Stimulated activated CD8-positive, alpha-beta memory T cell treated with anti-CD3 and anti-CD28 coated beads, Interleukin-4, amount 100 ng/mL, for 24 hours (primary cell): ENCODE results near the gene STK16.
"Not testable (repeated sequence)": the region's sequence is repeated elsewhere in the genome, so short reads cannot be mapped to it uniquely, and the experiment has no call there.

ENCODE experiments used
- DNase-seq: peaks from one replicate; pipeline ENCODE4 v3.0.0-alpha.2; 2020; ENCODE audit warnings: low read depth

The STK16 gene

DNA sequence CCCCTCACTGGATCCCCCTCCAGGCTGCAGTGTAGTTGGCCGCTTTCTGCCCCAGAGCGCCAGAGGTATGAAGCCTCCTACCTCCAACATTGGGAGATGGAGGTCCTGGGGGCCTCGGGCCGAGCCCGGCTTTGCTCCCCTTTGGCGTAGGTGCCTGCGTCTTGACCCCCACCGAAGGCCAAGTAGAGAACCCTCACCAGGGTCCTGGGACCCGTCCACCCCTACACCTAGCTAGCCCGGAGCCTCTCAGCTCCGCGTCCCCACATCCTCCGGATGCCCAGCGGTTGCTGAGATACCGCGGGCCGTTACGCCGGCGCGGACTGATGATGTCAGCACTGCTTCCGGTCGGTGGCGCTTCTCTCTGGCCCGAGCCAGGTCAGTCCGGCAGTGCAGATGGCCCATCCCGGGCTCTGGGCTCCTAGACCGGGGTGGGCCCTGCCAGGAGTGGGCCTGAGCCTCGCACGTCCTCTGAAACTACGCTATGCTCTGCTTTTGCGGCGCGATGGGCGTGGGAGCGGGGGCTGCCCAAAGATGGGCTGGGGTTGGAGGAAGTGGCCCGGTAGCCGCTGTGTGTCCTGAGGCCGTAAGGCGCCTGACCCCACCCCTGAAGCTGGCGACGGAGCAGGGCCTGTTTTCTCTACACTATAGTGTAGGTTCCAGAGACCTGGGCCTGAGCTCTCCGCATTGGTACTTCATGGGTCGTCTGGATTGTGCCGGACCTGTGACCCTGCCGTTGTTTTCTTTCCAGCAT, at the start of gene STK16, which contains the start of gene GLB1L:
STK16 (plus strand) TSS at position 332 of the 751 bp plus-strand sequence. CDS start 521 bp downstream, outside the sequence.
GLB1L (minus strand) TSS at position 297 of the 751 bp plus-strand sequence. CDS start 1,871 bp downstream, outside the sequence.
- DNase-seq: peak; percentile 90

DNA sequence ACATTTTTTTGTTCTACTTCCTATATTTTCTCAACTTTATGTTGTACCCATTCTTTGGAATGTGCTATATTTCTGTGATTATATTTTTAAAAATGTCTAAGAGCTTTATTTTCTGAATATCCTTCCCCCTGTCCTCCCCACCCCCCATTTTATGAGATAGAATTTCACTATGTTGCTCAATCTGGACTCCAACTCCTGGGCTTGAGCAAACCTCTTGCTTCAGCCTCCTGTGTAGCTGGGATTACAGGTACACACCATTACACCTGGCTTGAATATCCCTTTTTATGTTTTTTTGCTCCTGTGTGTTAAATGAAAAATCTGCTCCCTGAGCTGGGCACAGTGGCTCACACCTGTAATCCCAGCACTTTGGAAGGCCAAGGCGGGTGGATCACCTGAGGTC, 47.9 kb upstream of the STK16 start:
- no peak for DNase-seq

- no peak for DNase-seq
These were observed 46.3 kb upstream of the STK16 start for GRCh38 chr2:219198974-219199373.

GRCh38 chr2:219199470-219200211, 45.6 kb upstream of the STK16 start:
- DNase-seq: no peak

DNA sequence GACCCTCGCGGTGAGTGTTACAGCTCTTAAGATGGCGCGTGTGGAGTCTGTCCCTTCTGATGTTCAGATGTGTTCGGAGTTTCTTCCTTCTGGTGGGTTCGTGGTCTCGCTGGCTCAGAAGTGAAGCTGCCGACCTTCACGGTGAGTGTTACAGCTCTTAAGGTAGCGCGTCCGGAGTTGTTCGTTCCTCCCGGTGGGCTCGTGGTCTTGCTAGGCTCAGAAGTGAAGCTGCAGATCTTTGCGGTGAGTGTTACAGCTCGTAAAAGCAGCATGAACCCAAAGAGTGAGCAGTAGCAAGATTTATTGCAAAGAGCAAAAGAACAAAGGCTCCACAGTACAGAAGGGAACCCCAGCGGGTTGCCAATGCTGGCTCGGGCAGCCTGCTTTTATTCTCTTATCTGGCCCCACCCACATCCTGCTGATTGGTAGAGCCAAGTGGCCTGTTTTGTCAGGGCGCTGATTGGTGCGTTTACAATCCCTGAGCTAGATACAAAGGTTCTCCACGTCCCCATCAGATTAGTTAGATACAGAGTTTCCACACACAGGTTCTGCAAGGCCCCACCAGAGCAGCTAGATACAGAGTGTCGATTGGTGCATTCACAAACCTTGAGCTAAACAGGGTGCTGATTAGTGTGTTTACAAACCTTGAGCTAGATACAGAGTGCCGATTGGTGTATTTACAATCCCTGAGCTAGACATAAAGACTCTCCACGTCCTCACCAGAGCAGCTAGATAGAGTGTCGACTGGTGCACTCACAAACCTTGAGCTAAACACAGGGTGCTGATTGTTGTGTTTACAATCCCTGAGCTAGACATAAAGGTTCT, 44.6 kb upstream of the STK16 start:
- DNase-seq: not testable (repeated sequence)

GRCh38 chr2:219201331-219201730, 43.9 kb upstream of the STK16 start:
- not testable (repeated sequence) for DNase-seq

DNA sequence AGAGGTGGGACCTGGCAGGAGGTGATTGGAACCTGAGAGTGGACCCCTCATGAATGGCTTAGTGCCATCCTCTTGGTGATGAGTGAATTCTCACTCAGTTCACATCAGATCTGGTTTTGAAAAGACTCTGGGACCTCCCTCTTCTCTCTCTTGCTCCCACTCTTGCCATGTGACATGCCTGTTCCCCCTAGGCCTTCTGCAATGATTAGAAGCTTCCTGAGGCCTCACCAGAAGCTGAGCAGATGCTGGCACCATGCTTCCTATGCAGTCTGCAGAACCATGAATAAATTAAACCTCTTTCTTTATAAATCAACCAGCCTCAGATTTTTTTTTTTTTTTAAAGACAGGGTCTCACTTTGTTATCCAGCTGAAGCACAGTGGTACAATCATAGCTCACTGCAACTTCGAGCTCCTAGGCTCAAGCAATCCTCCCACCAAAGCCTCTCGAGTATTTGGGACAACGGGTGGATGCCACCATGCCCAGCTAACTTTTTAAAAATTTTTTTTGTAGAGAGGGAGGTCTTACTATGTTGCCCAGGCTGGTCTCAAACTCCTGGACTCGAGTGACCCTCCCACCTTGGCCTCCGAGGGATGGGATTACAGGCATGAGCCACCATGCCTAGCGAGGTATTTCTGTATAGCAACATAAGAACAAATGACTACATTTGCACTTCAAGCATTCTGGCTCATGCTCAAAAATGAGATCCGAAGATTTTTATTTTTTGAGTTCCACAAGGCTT, 40.7 kb upstream of the STK16 start:
- no peak for DNase-seq

- no peak for DNase-seq
These were observed 40.1 kb upstream of the STK16 start for GRCh38 chr2:219205165-219205538.

DNA sequence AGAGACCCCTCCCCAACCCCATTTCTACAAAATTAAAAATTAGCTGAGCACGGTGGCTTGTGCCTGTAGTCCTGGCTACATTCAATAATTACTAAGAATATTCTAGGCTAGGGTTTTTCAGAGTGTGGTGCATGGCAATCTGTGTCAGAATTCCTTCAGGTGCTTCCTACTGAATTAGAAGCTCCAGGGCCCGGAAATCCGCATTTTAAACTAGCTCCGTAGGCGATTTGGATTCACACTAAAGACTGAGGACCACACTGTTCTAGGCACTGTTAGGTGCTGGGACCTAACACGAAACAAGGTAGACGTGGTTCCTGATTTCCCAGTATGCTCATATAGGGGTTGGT, 39.3 kb upstream of the STK16 start:
- no peak for DNase-seq

- DNase-seq: peak; percentile 94
These were observed 38.7 kb upstream of the STK16 start, which contains the start of gene ZFAND2B for GRCh38 chr2:219206328-219207133. TSS of gene ZFAND2B (plus strand) at chr2:219206782. CDS start at chr2:219206988, 206 bp downstream.

- no peak for DNase-seq
These were observed 38.0 kb upstream of the STK16 start for GRCh38 chr2:219207134-219207883.

DNA sequence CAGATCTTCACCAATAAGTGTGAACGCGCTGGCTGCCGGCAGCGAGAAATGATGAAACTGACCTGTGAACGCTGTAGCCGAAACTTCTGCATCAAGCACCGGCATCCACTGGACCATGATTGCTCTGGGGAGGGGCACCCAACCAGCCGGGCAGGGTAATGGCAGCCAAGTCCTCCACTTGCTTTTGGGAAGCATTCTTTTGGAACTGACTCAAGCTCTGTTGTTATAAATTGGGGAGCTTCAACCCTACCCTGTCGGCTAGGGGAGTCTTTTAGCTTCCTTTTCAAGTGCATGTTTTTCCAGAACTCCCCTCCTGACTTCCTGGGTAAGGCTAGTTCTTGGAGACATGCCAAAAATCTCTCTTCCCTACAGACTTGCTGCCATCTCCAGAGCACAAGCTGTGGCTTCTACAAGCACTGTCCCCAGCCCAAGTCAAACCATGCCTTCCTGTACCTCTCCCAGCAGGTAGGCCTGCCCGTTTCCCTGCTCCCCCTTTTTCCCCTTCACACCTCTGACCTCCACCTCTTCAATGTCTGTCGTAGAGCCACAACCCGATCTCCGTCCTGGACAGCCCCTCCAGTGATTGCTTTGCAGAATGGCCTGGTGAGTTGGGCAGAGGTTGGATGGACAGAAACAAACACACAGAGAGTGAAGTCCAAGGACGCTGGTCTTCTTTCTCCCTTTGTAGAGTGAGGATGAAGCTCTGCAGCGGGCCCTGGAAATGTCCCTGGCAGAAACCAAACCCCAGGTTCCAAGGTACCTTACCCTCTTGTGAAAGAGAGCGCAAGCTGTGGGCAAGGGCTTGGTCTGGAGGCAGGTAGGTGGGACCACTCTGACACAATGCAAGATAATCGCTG, 37.2 kb upstream of the STK16 start:
- DNase-seq: no peak

GRCh38 chr2:219209236-219210195, 35.8 kb upstream of the STK16 start:
- no peak for DNase-seq

- no peak for DNase-seq
These were observed 34.9 kb upstream of the STK16 start for GRCh38 chr2:219210196-219210885.

- no peak for DNase-seq
These were observed 34.4 kb upstream of the STK16 start for GRCh38 chr2:219210886-219211362.

- DNase-seq: no peak
These were observed 32.3 kb upstream of the STK16 start for GRCh38 chr2:219213026-219213415.

DNA sequence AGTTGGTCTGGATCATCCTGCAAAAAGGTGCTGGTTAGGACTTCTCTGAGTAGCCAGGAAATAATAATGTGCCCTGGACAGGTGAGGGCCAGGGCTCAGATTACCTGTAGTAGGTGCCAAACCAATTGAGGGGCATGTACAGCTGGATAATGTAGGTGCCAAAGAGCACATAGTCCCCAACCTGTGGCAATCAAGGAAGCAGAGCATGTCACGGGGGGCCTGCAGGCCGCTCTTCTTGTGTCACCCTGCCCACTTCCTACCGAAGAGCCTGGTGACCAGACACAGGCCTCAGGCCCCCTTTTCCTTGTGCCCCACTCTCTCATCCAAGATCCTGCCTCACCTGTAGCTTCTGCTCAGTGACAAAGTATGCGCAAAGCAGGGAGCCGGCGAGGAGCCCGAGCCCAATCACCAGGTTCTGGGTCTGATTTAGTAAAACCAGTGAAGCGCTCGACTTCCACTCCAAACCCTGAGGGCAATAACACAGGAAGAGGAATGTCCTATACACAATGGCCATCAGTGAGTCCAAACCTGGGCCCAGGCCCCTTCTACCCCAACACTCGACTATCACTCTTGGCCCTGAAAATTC, 31.7 kb upstream of the STK16 start:
- no peak for DNase-seq
